HepG2 (cell line): ENCODE data around the gene ALPK3. TPM values are rescaled to one million over a fixed set of nuclear protein-coding genes. Genes with fewer than 3 reads are reported as not detected.

Experiments used
- EEA1 ChIP-seq: sonication (generic); formaldehyde crosslinking; IDR thresholded peaks from 2 replicates; pipeline ENCODE4 v1.5.1; 2020; ENCODE audit warnings: mild to moderate bottlenecking, missing genetic modification reagents, borderline replicate concordance
- GABPA ChIP-seq, 2 experiments: IDR thresholded peaks; 2 replicates each; pipeline ENCODE4 v1.6.1; 2011 to 2016; ENCODE audit warnings: low read depth in 2 of 2, low read length in 1 of 2, missing biosample characterization in 1 of 2, missing genetic modification characterization in 1 of 2
- GZF1 ChIP-seq: sonication (generic); formaldehyde crosslinking; IDR thresholded peaks from 2 replicates; pipeline ENCODE4 v1.5.1; 2020; ENCODE audit warnings: mild to moderate bottlenecking, missing genetic modification reagents
- HOXA9 ChIP-seq: sonication (generic); formaldehyde crosslinking; IDR thresholded peaks from 2 replicates; pipeline ENCODE4 v1.8.1; 2022; ENCODE audit warnings: missing genetic modification reagents, mild to moderate bottlenecking, moderate library complexity, borderline replicate concordance
- MEF2D ChIP-seq: sonication (generic); formaldehyde crosslinking; IDR thresholded peaks from 2 replicates; pipeline ENCODE4 v1.5.1; 2020; ENCODE audit warnings: mild to moderate bottlenecking, missing genetic modification reagents
- ONECUT2 ChIP-seq: sonication (generic); formaldehyde crosslinking; IDR thresholded peaks from 2 replicates; pipeline ENCODE4 v1.4.0; 2020; ENCODE audit warnings: missing genetic modification reagents
- PCBP2 ChIP-seq: fragments of 200-400 bp; formaldehyde crosslinking; optimal IDR thresholded peaks from 2 replicates; pipeline ENCODE3; 2018; ENCODE audit warnings: low read length, low read depth; ENCODE audit not compliant: poor library complexity, severe bottlenecking
- POGZ ChIP-seq: sonication (generic); formaldehyde crosslinking; IDR thresholded peaks from 2 replicates; pipeline ENCODE4 v1.4.0; 2020; ENCODE audit warnings: mild to moderate bottlenecking, missing genetic modification reagents
- RAD51 ChIP-seq: fragments of 450-650 bp; IDR thresholded peaks from 2 replicates; pipeline ENCODE4 v1.6.1; 2016; ENCODE audit warnings: borderline replicate concordance
- SMYD3 ChIP-seq: sonication (generic); formaldehyde crosslinking; IDR thresholded peaks from 2 replicates; pipeline ENCODE4 v1.8.1; 2023; ENCODE audit warnings: mild to moderate bottlenecking, missing genetic modification reagents
- TRIM24 ChIP-seq: sonication (generic); formaldehyde crosslinking; IDR thresholded peaks from 2 replicates; pipeline ENCODE4 v1.8.0; 2022; ENCODE audit warnings: mild to moderate bottlenecking, missing genetic modification reagents
- U2AF2 ChIP-seq: fragments of 200-400 bp; formaldehyde crosslinking; IDR thresholded peaks from 2 replicates; pipeline ENCODE4 v1.6.1; 2017; ENCODE audit warnings: low read depth, mild to moderate bottlenecking, low read length
- ZBTB3 ChIP-seq: sonication (generic); formaldehyde crosslinking; IDR thresholded peaks from 2 replicates; pipeline ENCODE4 v1.4.0; 2020; ENCODE audit warnings: low read depth, mild to moderate bottlenecking, moderate library complexity, missing genetic modification reagents, borderline replicate concordance
- ZBTB7B ChIP-seq: sonication (generic); formaldehyde crosslinking; IDR thresholded peaks from 2 replicates; pipeline ENCODE4 v1.4.0; 2020; ENCODE audit warnings: missing genetic modification reagents
- ZNF264 ChIP-seq: sonication (generic); formaldehyde crosslinking; IDR thresholded peaks from 2 replicates; pipeline ENCODE4 v1.4.0; 2020; ENCODE audit warnings: missing genetic modification reagents
- ZNF577 ChIP-seq: sonication (generic); formaldehyde crosslinking; IDR thresholded peaks from 2 replicates; pipeline ENCODE4 v1.4.0; 2020; ENCODE audit warnings: mild to moderate bottlenecking, low read depth, missing genetic modification reagents, borderline replicate concordance
- ZNF619 ChIP-seq: sonication (generic); formaldehyde crosslinking; IDR thresholded peaks from 2 replicates; pipeline ENCODE4 v1.4.0; 2020; ENCODE audit warnings: mild to moderate bottlenecking, missing genetic modification reagents
- ZNF678 ChIP-seq: sonication (generic); formaldehyde crosslinking; IDR thresholded peaks from 2 replicates; pipeline ENCODE4 v1.4.0; 2020; ENCODE audit warnings: mild to moderate bottlenecking, missing genetic modification reagents
- ZNF713 ChIP-seq: sonication (generic); formaldehyde crosslinking; IDR thresholded peaks from 2 replicates; pipeline ENCODE4 v1.4.0; 2020; ENCODE audit warnings: mild to moderate bottlenecking, missing genetic modification reagents
- ZNF720 ChIP-seq: sonication (generic); formaldehyde crosslinking; IDR thresholded peaks from 2 replicates; pipeline ENCODE4 v1.4.0; 2020; ENCODE audit warnings: missing genetic modification reagents
- ZNF737 ChIP-seq: sonication (generic); formaldehyde crosslinking; IDR thresholded peaks from 2 replicates; pipeline ENCODE4 v1.5.0; 2020; ENCODE audit warnings: missing genetic modification reagents, mild to moderate bottlenecking, borderline replicate concordance
- ZNF749 ChIP-seq: sonication (generic); formaldehyde crosslinking; IDR thresholded peaks from 2 replicates; pipeline ENCODE4 v1.8.0; 2022; ENCODE audit warnings: mild to moderate bottlenecking, missing genetic modification reagents, moderate library complexity, borderline replicate concordance
- polyA plus RNA-seq, 8 experiments: library from polyadenylated mRNA; depleted of rRNA in 3 of 8; stranded (reverse) in 7 of 8; unstranded in 1 of 8; fragments of >200 nt; fragmentation: Illumina TruSeq in 4 of 8; extraction: Trizol in 4 of 8; gene quantifications; 2 replicates each; pipeline versions ENCODE4 v1.2.1 to v1.2.3, GENCODE V29; 2011 to 2016; ENCODE audit warnings: low read depth in 4 of 8, missing spikeins in 1 of 8, mixed read lengths in 1 of 8; ENCODE audit not compliant: insufficient read depth in 1 of 8
- total RNA-seq, 5 experiments: library from RNA; depleted of rRNA; stranded (reverse); fragments of >200 nt; fragmentation: Illumina TruSeq; extraction: Trizol; gene quantifications; 2 replicates each; pipeline ENCODE4 v1.2.3, GENCODE V29; 2016; ENCODE audit warnings: low read depth in 1 of 5
- TF ChIP-seq, protein P1 (sequence below): IDR thresholded peaks from 2 replicates; pipeline ENCODE4 v1.6.1; 2016
- TF ChIP-seq, protein P2 (sequence below): sonication (generic); formaldehyde crosslinking; conservative IDR thresholded peaks from 2 replicates; pipeline ENCODE4 v1.5.0; 2020; ENCODE audit warnings: missing genetic modification reagents
- TF ChIP-seq, protein P3 (sequence below): sonication (generic); formaldehyde crosslinking; IDR thresholded peaks from 2 replicates; pipeline ENCODE4 v1.8.0; 2023; ENCODE audit warnings: mild to moderate bottlenecking, missing genetic modification reagents
- TF ChIP-seq, protein P4 (sequence below): sonication (generic); formaldehyde crosslinking; IDR thresholded peaks from 2 replicates; pipeline ENCODE4 v1.5.0; 2020; ENCODE audit warnings: missing genetic modification reagents

The ALPK3 gene
- total and polyA plus RNA-seq, 2 of the 13 experiments (the other 11 are each of a cell fraction or from before 2014, with no cell fraction given) = 0.04 to 0.42 TPM

DNA sequence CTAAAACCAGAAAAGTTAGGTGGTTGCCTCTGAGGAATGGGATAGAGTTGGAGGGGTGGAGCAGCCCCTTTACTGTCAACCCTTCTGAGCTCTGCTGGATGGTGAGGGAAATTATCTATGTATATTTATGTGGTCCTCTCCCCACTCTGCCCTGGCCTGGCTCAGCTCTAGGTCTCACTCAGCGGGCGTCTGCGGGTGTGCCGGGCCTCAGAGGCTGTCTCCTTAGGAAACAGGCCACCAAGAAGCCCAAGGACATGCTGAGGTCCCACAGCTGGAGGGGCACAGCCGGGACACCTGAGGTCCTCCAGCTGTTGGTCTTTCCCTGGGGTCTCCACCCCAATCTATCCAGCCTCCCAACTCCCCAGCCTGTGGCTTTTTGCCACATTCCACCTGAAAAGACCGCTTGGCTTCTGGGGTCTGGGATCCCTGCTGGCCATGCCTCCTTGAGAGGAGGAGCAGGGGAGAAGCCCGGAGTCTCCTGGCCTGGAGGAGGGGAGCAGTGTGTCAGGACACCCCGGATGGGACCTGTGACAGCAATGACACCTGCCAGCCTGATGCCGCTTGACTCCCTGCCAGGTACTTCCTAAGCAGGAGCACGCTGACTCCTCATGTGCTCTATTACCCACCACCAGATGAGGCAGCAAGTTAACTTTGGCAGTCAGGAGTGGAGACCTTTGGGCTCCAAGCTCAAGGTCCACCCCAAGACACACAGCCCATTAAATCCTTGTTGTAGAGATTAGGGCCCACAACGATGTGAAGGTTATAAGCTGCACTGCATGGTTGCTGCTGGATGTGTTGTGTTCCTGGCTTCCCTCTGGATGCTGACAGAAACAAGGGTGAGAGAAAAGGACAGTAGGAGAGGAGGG lies 67.0 kb downstream of the ALPK3 start, which contains the start of gene SLC28A1 (continued):
- TF ChIP-seq, protein P1, sequence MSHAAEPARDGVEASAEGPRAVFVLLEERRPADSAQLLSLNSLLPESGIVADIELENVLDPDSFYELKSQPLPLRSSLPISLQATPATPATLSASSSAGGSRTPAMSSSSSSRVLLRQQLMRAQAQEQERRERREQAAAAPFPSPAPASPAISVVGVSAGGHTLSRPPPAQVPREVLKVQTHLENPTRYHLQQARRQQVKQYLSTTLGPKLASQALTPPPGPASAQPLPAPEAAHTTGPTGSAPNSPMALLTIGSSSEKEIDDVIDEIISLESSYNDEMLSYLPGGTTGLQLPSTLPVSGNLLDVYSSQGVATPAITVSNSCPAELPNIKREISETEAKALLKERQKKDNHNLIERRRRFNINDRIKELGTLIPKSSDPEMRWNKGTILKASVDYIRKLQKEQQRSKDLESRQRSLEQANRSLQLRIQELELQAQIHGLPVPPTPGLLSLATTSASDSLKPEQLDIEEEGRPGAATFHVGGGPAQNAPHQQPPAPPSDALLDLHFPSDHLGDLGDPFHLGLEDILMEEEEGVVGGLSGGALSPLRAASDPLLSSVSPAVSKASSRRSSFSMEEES = no peak
- TF ChIP-seq TRIM24 (CRISPR knock-in tag) (no peak), HOXA9 (no peak), ONECUT2 (CRISPR knock-in tag) (no peak), ZNF577 (CRISPR knock-in tag) (no peak), PCBP2 (no peak), POGZ (CRISPR knock-in tag) (no peak), RAD51 (no peak), SMYD3 (CRISPR knock-in tag) (no peak), ZNF749 (CRISPR knock-in tag) (no peak), MEF2D (CRISPR knock-in tag) (no peak), ZNF720 (CRISPR knock-in tag) (no peak), ZBTB7B (CRISPR knock-in tag) (no peak; the same call in 1 of the 2 replicates), ZNF737 (CRISPR knock-in tag) (no peak), ZNF264 (CRISPR knock-in tag) (no peak), U2AF2 (no peak), ZNF713 (CRISPR knock-in tag) (no peak), GABPA (IDR thresholded peaks at IDR 0.05; ENCODE audit: low read depth, low read length) (no peak), GABPA (CRISPR knock-in tag; IDR thresholded peaks at IDR 0.05; ENCODE audit: low read depth) (no peak), ZNF619 (CRISPR knock-in tag) (no peak), EEA1 (CRISPR knock-in tag) (no peak), ZBTB3 (CRISPR knock-in tag) (no peak; the same call in 1 of the 2 replicates), GZF1 (CRISPR knock-in tag) (no peak), ZNF678 (CRISPR knock-in tag) (no peak)
- TF ChIP-seq, protein P2, sequence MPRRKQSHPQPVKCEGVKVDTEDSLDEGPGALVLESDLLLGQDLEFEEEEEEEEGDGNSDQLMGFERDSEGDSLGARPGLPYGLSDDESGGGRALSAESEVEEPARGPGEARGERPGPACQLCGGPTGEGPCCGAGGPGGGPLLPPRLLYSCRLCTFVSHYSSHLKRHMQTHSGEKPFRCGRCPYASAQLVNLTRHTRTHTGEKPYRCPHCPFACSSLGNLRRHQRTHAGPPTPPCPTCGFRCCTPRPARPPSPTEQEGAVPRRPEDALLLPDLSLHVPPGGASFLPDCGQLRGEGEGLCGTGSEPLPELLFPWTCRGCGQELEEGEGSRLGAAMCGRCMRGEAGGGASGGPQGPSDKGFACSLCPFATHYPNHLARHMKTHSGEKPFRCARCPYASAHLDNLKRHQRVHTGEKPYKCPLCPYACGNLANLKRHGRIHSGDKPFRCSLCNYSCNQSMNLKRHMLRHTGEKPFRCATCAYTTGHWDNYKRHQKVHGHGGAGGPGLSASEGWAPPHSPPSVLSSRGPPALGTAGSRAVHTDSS = no peak
- TF ChIP-seq, protein P3, sequence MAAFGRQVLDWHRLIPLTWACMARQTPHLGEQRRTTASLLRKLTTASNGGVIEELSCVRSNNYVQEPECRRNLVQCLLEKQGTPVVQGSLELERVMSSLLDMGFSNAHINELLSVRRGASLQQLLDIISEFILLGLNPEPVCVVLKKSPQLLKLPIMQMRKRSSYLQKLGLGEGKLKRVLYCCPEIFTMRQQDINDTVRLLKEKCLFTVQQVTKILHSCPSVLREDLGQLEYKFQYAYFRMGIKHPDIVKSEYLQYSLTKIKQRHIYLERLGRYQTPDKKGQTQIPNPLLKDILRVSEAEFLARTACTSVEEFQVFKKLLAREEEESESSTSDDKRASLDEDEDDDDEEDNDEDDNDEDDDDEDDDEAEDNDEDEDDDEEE (CRISPR knock-in tag) = no peak
- TF ChIP-seq, protein P4, sequence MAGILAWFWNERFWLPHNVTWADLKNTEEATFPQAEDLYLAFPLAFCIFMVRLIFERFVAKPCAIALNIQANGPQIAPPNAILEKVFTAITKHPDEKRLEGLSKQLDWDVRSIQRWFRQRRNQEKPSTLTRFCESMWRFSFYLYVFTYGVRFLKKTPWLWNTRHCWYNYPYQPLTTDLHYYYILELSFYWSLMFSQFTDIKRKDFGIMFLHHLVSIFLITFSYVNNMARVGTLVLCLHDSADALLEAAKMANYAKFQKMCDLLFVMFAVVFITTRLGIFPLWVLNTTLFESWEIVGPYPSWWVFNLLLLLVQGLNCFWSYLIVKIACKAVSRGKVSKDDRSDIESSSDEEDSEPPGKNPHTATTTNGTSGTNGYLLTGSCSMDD (CRISPR knock-in tag) = no peak
